COR-L47 (cell line): ENCODE data around the gene PSMA8.
"Not testable (repeated sequence)": the region's sequence is repeated elsewhere in the genome, so short reads cannot be mapped to it uniquely, and the experiment has no call there.

Experiments used
- DNase-seq: peaks from one replicate; lab custom pipeline; 2025; lab: John Stamatoyannopoulos, UW

PSMA8 gene

GRCh38 chr18:26133652-26134051 is at the start of gene PSMA8:
Gene PSMA8, plus strand, starts transcription at chr18:26133869. Its CDS starts 97 bp downstream, at chr18:26133966.
- DNase-seq, result no peak

GRCh38 chr18:26085056-26085455 is 48.6 kb upstream of the PSMA8 start:
- no peak for DNase-seq

GRCh38 chr18:26086959-26087358 is 46.7 kb upstream of the PSMA8 start:
- DNase-seq, result no peak

GRCh38 chr18:26088487-26088886 is 45.2 kb upstream of the PSMA8 start:
- DNase-seq, result no peak

GRCh38 chr18:26089293-26090129 is 44.2 kb upstream of the PSMA8 start:
- DNase-seq, result no peak

DNA sequence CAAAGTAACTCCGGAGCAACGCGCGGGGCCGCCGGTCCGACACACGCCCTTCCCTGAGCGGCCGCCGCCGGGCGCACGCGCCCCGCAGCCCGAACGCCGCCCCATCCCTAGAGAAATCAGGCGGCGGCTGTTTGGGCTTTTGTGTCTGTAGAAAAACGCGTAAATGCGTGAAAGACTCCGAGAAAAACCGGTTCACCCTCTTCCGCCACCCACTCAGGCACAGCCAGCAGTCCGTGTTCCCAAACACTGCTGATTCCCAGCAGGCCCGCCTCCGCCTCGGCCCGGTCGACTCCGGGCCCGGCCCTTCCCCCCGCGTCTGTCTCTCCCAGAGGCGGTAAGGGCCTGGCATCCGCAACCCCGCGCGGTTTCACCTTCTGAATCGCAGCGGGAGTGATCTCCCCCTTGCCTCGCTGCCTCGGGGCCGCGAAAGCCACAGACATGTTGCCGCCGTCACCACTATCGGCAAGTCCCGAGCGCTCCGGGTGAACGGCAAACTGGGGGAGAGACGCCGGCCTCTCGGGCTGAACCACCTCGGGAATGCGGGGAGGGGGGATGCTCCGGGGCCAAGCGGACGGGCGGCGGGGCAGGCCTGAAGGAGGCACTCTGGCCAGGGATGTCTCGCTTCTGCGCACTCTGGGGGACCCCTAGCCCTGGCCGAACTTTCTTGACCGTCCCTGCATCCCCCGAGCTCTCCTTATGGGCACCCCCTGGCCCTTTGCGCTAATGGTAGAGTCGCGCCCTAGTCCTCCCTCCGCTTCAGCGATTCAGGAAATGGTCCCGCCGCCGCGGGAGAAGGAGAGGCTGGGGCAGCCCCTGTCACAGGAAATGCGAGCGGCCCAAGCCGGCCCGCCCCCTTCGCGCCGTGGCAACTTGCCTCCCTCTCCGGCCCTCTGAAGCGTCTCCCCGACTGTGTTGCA is 43.3 kb upstream of the PSMA8 start, which contains the start of gene SS18:
Gene SS18, minus strand, starts transcription at position 484 of the 917 bp plus-strand sequence. Its CDS starts 44 bp downstream, at position 440.
- peak; percentile 94 for DNase-seq

DNA sequence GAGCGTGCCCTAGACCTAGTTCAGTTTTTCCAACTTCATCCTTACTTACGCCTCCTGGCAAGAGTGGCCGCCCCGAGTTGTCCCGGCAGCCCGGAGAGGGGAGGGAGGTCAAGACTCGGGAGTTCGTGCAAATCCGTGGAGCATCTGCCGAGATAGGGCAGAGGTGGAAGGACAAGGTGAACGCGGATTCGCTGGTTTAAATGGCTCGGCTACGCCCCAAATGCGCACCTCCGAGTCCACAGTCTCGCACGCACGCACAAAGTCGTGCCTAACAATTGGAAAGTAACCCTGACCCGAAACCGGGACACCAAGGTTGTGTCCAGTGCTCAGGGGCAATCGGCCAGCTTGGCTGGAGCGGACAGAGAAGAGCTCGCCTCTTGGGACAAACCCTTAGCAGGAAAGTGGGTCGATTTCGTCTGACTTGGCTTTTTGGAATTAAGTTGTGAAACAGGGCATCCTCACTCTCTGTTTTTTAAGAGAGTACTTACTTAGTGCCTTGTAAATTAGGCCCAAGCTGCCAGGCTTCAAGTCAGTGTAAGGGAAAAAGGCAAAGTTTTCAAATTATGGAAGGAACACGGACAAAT is 42.5 kb upstream of the PSMA8 start:
- no peak for DNase-seq

- DNase-seq, result no peak
Observed at GRCh38 chr18:26096852-26097251, 36.8 kb upstream of the PSMA8 start.

GRCh38 chr18:26097563-26097962 is 36.1 kb upstream of the PSMA8 start:
- DNase-seq, result no peak

DNA sequence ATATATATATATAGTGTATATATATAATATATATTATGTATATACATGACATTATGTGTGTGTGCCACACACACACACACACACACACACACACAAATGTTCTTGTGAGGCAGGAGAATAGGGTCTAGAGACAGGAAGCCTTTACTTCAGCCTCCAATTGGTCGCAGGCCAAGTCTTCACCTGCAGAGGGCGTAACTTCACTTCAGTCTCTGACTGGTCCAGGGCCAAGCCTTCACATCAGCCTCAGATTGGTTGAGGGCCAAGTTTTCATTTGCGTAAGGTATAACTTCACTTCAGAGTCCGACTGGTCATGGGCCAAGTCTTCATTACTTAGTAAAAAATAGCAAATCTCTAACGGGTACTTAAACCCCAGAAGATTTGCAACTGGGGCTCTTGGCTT is 30.1 kb upstream of the PSMA8 start:
- no peak for DNase-seq

GRCh38 chr18:26104035-26104434 is 29.6 kb upstream of the PSMA8 start:
- DNase-seq, result no peak

- no peak for DNase-seq
Observed at GRCh38 chr18:26119246-26119645, 14.4 kb upstream of the PSMA8 start.

DNA sequence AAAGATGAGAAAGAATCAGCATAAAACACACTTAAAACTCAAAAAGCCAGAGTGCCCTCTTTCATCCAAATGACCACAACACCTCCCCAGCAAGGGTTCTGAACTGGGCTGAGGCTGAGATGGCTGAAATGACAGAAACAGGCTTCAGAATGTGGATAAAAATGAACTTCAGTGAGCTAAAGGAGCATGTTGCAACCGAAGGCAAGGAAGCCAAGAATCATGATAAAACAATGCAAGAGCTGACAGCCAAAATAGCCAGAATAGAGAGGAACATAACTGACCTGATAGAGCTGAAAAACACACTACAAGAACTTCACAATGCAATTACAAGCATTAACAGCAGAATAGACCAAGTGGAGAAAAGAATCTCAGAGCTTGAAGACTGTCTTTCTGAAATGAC is 12.2 kb upstream of the PSMA8 start:
- DNase-seq, result no peak

GRCh38 chr18:26121994-26122393 is 11.7 kb upstream of the PSMA8 start:
- not testable (repeated sequence) for DNase-seq

DNA sequence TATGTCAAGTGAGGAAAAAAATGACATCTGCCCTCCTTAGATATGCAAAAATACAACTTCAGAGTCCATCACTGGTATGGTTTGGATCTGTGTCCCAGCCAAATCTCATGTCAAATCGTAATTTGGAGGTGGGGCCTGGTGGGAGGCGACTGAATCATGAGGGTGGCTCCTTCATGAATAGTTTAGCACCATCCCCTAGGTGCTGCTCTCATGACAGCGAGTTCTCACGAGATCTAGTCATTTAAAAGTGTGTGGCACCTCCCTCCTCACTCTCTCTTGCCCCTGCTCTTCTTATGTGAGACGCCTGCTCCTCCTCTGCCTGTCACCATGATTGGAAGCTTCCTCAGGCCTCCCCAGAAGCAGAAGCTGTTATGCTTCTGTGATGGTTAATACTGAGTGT is 5.9 kb upstream of the PSMA8 start:
- DNase-seq, result no peak

GRCh38 chr18:26128192-26128591 is 5.5 kb upstream of the PSMA8 start:
- not testable (repeated sequence) for DNase-seq

DNA sequence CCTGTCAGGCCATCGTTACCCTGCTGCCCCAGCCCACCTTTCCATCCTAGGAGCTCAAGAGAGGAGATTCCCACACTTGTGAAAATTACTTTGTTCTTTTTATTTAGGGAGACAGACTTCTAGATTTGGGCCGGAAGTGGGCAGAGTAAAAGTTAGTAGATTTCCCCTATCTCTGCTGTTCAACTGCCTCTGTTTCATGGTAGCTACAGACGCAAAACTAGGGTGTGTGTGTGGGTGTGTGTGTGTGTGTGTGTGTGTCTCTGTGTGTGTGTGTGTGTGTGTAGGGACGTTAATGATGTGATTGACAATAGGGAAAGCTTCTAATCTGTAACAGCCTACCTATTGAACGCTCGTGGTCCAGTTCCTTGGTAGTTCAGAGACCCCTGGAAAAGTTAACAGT is 438 bp downstream of the PSMA8 start:
- DNase-seq, result no peak

DNA sequence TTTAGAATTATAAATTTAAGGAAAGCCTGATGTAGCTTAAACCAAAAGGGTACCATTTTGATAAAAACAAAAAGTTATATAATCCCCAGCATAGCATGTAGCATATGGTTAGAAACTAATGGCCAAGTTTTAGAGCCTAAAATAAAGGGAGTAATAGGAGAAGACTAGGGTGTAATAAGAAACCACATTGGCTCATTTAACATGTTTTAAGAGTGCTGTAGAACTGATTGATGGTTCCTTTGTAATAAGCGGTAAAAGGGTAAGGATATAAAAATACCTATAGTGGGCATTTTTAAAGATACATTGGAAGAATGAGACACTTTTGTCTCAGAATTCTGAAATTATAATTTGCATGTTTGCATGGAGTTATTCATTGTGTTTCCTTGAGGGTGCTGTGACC is 1.9 kb downstream of the PSMA8 start:
- no peak for DNase-seq

DNA sequence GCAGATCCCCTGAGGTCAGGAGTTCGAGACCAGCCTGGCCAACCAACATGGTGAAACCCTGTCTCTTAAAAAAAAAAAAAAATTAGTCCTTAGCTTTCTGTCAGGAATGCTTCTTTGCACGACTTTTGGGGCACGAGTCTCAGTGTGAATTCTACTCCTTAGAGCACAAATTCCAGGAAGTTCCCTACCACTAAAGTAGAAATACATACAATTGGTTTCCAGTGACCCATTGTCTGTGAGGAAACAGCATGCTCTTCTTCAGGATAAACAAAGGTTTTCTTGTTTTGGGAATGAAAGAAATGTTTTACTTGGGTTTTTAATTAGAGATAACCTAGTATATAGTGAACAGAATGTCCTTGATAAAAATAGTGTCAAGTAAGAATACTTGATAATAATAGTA is 23.7 kb downstream of the PSMA8 start:
- DNase-seq, result no peak

DNA sequence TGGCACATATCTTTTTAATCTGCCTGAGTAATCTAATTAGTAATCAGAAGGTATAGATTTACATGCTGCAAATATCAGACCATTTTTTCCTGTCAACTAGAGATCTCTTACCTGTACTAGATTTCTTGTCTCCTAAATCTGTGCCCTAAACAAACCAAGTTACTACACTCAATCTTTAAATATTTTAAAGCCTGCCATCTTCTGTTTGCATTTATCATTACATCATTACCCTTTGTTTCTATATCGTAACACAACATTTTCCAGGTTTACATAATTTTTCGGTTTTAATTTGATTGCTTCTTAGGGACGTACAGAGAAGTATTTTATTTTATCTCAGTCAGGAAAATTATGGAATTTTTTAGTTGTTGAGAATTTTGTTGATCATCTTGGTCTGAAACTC is 25.7 kb downstream of the PSMA8 start:
- DNase-seq, result no peak

DNA sequence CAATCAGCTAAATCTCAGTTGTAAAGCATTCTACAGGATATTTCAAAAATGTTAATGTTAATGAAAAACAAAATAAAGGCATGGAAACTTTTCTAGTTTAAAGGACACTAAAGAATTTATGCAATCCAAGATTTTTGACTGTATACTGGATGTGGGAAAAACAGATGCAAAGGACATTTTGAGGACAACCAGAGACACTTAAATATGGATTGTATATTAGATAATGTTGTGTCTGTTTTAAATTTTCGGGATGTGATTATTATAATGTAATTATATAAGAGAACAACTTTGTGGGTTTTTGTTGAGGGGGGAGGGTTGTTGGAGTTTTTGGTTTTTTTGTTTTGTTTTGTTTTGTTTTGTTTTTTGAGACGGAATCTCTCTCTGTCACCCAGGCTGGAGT is 30.9 kb downstream of the PSMA8 start:
- DNase-seq, result no peak

- DNase-seq, result not testable (repeated sequence)
Observed at GRCh38 chr18:26167592-26167991, 33.9 kb downstream of the PSMA8 start.
